Measurements from ENCODE around the gene DCAF4.

DNA sequence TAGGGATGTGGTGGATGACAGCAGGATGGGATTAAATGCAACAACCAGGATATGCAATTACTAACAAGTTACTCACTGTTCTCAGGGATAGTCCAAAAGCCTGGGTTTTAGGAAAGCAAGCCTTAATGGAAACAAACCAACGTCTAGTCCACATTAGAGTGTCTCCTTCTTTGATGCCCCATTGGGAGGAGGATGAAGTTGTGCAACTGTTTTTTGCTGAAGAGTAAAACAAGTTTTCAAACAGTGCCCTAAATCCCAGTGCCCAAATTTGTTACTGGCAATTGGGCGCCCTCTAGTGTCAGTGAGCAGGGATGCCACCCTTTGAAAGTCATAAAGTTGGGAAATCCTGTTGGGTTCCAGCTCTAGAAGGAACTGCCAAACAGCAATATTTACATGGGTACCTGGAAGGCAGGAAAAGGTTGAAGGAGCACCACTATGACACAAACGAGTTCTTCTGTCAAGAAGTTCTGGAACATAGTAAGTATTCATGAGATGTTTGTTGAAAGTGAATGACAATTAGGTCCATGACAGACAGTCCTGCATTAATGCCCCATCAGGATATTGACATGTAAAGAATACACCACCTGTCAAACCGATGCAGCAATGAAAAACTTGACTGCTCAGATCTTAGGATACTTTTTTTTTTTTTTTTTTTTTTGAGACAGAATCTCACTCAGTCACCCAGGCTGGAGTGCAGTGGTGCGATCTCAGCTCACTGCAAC, 21.3 kb upstream of the DCAF4 start:
- TF ChIP-seq TAF1 (IDR thresholded peaks at IDR 0.05; ENCODE audit: borderline replicate concordance, insufficient read depth, low read length): no peak
- no peak for TF ChIP-seq FOXP2 (optimal IDR thresholded peaks at IDR 0.05; ENCODE audit: borderline replicate concordance, extremely low read depth, extremely low read length, insufficient read depth)
- TF ChIP-seq SIN3A (IDR thresholded peaks at IDR 0.05; ENCODE audit: borderline replicate concordance, insufficient read depth, low read length): no peak
- TF ChIP-seq REST (IDR thresholded peaks at IDR 0.05; ENCODE audit: insufficient read depth in 1 of 2, low read depth in 2 of 2, low read length in 2 of 2): no peak
